ENCODE data around the gene TRMT5. TPM values are rescaled to one million over a fixed set of nuclear protein-coding genes. Genes with fewer than 3 reads are reported as not detected.

The TRMT5 gene
- total and polyA plus RNA-seq, 2 of the 8 experiments (the other 6 are each of a cell fraction or from before 2014, with no cell fraction given): 4.3 to 24.2 TPM

- Histone ChIP-seq H2BK120ac (replicated peaks; ENCODE audit: low read depth, low read length) (no peak overlapping the region), H4K91ac (replicated peaks; ENCODE audit: insufficient read length, low read length) (no peak overlapping the region), H2BK12ac (ENCODE audit: low read depth, low read length) (no peak overlapping the region), H2AK5ac (ENCODE audit: low read depth, low read length) (no peak overlapping the region), H4K20me1 (replicated peaks in 1 of 2; ENCODE audit: control insufficient read depth in 1 of 2, insufficient read depth in 2 of 2, low read length in 2 of 2) (peaks cover 0 to 5% of the 10 kb centered on the region in 2 experiments), H2BK5ac (ENCODE audit: low read depth, low read length) (no peak overlapping the region), H3K27ac (ENCODE audit: low read depth, low read length) (no peak overlapping the region), H3K79me2 (ENCODE audit: control insufficient read depth in 1 of 2, insufficient read depth in 2 of 2, low read length in 2 of 2) (no peaks in the 10 kb centered on the region), H3K23me2 (ENCODE audit: low read depth, low read length) (no peaks in the 10 kb centered on the region), H4K8ac (ENCODE audit: extremely low read depth, insufficient read depth, low read length) (no peak overlapping the region), H3K9me3 (ENCODE audit: insufficient read depth in 2 of 2, low read depth in 1 of 2, low read length in 1 of 2) (no peaks in the 10 kb centered on the region), H3K14ac (ENCODE audit: insufficient read length) (no peak overlapping the region), H4K5ac (ENCODE audit: insufficient read length, low read depth, low read length) (no peak overlapping the region), H3K9ac (replicated peaks in 1 of 4; ENCODE audit: extremely low read depth in 1 of 4, low read depth in 3 of 4, low read length in 3 of 4) (no peak overlapping the region), H3K23ac (ENCODE audit: insufficient read length) (no peak overlapping the region), H3K4me1 (replicated peaks in 1 of 4; ENCODE audit: control insufficient read depth in 3 of 4, insufficient read depth in 4 of 4, low read length in 3 of 4) (no peaks in the 10 kb centered on the region), H2BK15ac (ENCODE audit: low read length) (no peak overlapping the region), H3K4me3 (ENCODE audit: extremely low read depth in 1 of 4, insufficient read depth in 2 of 4, low read depth in 3 of 4, low read length in 4 of 4) (no peak overlapping the region), H3K18ac (ENCODE audit: extremely low read depth, low read length) (no peak overlapping the region), H3K27me3 (replicated peaks in 1 of 4; ENCODE audit: control insufficient read depth in 3 of 4, extremely low read depth in 1 of 4, insufficient read depth in 3 of 4, low read length in 3 of 4) (no peaks in the 10 kb centered on the region), H2AFZ (ENCODE audit: low read length) (no peak overlapping the region), H3K36me3 (ENCODE audit: control insufficient read depth in 2 of 4, insufficient read depth in 4 of 4, low read length in 3 of 4) (peaks cover 0 to 16% (median 3%) of the 10 kb centered on the region in 4 experiments; a peak in 4 of 8 replicates), H2BK20ac (ENCODE audit: low read length) (no peak overlapping the region), H3K79me1 (ENCODE audit: low read depth, low read length) (no peaks in the 10 kb centered on the region), H3K56ac (replicated peaks; ENCODE audit: insufficient read length, low read depth, low read length) (no peak overlapping the region), H3K4me2 (ENCODE audit: insufficient read depth in 1 of 2, low read depth in 2 of 2, low read length in 2 of 2) (no peak overlapping the region), H3K4ac (replicated peaks; ENCODE audit: insufficient read length, low read depth, low read length) (no peak overlapping the region)
- no peak for DNase-seq (ENCODE audit: low read depth in 1 of 2, low spot score in 2 of 2)
- POLR2A ChIA-PET (ENCODE audit: partially characterized antibody): no interaction called here
- TF ChIP-seq ATF3 (IDR thresholded peaks at IDR 0.05; ENCODE audit: insufficient read depth, low read depth, low read length): no peak
- peak; percentile 45; the same call in 1 of the 2 replicates for TF ChIP-seq CEBPB (IDR thresholded peaks at IDR 0.05; ENCODE audit: low read depth, low read length)
- no peak for TF ChIP-seq HDAC6 (IDR thresholded peaks at IDR 0.05; ENCODE audit: low read depth, low read length)
- no peak for TF ChIP-seq NANOG (IDR thresholded peaks at IDR 0.05; ENCODE audit: insufficient read depth, low read depth, low read length, poor library complexity, severe bottlenecking)
- no peak for TF ChIP-seq KDM4A (IDR thresholded peaks at IDR 0.05; ENCODE audit: low read depth, low read length, severe bottlenecking)
- no peak for TF ChIP-seq TAF7 (optimal IDR thresholded peaks at IDR 0.05; ENCODE audit: borderline replicate concordance, low read depth, low read length)
- no peak for TF ChIP-seq PHF8 (conservative IDR thresholded peaks at IDR 0.05; ENCODE audit: low read depth, low read length)
- WGBS, 2 experiments (ENCODE audit: extremely low coverage in 1 of 2, insufficient coverage in 1 of 2, insufficient read length in 1 of 2, insufficient replicate concordance in 2 of 2, low coverage in 1 of 2, low lambda C conversion rate in 2 of 2, missing lambda C conversion rate in 1 of 2): 81% methylated on average over 2 of the region's 2 CpGs; no CpG with 5 or more reads in 1 of the 2 experiments
- no peak for FAIRE-seq
- CTCF ChIA-PET (ENCODE audit: partially characterized antibody): no interaction called here
Observed at GRCh38 chr14:60970146-60970545, 10.7 kb downstream of the TRMT5 start.
